ENCODE results near the gene NSMCE1.
A peak's percentile ranks its signal among the peaks of the same experiment; 100 is the strongest.

The NSMCE1 gene

GRCh38 chr16:27230562-27231001, 38.0 kb downstream of the NSMCE1 start:
- DNase-seq (ENCODE audit: low spot score): no peak

- DNase-seq (ENCODE audit: low spot score): no peak
These were observed 38.6 kb downstream of the NSMCE1 start for GRCh38 chr16:27229891-27230470.

DNA sequence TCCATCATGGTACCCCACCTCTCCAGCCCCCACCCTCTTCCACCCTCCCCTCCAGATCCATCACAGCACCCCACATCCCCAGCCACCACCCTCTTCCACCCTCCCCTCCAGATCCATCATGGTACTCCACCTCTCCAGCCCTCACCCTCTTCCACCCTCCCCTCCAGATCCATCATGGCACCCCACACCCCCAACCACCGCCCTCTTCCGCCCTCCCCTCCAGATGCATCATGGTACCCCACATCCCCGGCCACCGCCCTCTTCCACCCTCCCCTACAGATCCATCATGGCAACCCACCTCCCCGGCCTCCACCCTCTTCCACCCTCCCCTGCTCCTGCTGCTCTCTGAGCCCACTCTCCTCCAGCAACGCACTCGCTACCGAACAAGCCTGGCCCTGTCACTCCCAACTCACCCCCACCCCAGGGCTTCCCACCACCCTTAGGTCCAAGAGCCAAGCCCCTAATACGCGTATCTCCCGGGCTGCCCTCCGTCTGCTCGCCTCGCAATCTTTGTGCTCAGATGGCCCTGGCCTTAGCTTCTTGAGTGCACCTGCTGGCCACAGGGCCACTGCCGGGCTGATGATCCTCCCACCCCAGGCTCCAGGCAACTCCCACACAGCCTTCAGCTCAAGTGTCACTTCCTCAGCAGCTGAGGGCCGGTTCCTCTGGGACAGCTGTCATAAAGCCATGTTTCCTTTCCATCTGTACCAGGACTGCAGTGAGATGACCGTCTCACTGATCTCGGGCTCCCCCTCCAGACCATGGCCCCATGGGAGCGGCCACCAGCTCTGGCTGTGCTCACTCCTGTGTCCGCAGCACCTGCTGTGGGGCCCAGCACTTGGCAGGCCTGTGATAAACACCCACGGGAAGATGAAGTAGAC, 39.7 kb downstream of the NSMCE1 start:
- no peak for DNase-seq (ENCODE audit: low spot score)

DNA sequence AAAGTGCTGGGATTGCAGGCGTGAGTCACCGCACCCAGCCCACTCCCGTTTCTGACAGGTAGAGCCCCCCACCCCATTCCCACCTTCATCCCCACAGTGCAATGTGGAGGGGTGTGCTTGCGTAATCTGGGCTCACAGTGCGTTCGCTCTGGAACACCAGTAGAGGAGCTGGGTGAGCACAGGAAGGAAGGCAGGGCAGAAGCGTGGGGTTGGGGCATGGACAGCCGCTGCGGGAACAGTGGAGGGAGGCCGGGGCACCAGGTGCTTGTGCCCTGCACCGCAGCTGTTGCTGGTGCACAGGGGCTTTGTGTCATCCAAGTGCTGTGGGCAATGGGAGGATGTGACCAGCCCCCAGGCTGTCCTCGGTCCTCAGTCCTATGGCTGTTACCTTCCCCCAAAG, 40.5 kb downstream of the NSMCE1 start:
- no peak for DNase-seq (ENCODE audit: low spot score)

DNA sequence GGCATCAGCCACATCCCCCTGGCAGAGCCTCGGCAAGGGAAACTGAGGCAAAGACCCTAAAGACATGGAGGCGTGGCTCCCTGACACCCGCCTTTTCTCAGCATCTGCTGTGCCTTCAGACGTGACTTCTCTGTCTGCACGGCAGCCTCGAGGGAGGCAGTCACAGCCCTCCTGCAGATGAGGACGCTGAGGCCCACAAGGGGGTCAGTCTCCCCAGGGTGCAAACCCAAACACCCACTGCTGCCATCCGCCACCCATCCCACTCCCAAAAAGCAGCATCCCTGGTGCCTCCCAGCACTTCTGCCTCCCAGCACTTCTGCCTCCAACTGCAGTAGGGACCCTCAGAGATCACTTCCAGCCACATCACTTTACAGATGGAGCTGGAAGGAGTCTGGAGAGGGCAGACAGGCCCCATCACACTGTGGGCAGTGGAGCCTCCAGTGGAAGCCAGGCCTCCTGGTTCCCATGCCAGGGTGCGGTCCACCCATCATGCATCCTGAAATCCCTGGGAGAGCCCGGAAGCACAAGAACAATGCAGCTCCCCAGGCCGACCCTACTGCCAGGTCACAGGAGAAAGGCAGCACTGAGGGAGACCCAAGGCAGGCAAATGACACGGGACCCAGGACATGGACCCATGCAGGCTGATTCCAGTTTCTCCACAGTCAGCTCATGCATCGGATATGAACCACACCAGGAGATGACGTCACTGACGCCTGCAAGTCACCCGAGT, 41.4 kb downstream of the NSMCE1 start:
- no peak for DNase-seq (ENCODE audit: low spot score)

DNA sequence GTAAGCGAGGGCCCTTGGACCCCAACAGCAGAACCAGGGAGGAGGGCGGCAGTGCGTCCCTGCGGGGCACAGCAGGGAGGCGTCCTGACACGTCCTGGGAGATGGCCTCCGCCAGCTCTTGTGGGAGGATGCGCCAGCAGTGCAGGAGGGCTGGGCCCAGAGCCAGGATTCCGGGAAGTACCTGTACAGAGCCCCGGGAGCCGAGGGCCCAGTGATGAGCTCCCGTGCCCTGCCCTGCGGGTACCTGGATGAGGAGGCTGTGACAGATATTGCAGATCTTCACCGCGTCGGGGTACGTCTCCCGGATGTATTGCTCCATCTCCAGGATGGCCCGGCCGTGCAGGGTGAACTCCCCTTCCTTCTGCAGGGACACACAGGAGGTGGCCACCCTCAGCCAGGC, 42.1 kb downstream of the NSMCE1 start:
- DNase-seq (ENCODE audit: low spot score): no peak

- DNase-seq (ENCODE audit: low spot score): no peak
These were observed 42.8 kb downstream of the NSMCE1 start for GRCh38 chr16:27225536-27226360.

DNA sequence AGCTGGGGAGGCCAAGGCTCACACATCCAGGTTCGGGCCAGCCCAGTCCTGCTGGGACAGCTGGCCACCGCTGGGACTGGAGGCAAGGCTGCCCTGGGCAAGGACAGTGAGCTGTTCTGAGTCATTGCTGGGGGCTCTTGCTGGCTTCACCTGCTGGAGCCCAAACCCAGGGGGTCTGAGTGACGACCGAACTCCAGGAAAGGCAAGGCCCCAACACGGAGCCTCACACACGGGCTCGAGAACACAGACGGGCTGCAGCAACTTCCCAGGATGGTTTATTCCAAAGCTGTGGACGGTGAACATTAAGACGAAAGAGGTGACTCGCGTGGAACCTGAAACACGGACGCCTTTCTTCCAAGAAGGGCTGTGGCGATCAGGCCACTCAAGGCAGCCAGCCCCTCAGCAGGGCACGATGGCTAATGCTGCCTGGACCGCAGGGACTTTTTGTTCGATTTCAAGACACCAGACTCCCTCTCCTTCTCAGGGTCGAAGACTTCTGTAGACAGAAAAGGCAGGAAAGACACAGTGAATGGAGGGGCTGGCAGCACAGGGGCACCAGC, 43.8 kb downstream of the NSMCE1 start:
- DNase-seq (ENCODE audit: low spot score): no peak

GRCh38 chr16:27224271-27224737, 44.3 kb downstream of the NSMCE1 start:
- DNase-seq (ENCODE audit: low spot score): no peak

DNA sequence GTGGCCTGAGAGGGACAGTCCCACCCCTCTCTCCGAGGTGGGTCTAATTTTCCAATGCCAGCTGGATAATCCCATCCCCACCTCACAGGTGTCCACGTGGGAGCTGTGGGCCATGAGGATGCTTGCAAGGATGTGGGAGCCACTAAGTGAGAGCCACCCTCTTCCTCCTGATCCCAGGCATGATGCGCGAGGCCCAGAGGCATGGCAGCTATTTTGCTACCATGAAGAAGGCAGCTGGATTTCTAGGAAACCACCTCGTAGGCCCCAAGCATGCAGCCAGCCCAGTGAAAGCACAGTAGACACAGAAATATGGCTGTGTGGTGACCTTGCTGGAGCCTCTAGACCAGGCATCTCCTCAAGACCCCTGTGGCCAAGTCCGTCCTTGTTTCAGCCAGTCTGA, 44.9 kb downstream of the NSMCE1 start:
- no peak for DNase-seq (ENCODE audit: low spot score)

DNA sequence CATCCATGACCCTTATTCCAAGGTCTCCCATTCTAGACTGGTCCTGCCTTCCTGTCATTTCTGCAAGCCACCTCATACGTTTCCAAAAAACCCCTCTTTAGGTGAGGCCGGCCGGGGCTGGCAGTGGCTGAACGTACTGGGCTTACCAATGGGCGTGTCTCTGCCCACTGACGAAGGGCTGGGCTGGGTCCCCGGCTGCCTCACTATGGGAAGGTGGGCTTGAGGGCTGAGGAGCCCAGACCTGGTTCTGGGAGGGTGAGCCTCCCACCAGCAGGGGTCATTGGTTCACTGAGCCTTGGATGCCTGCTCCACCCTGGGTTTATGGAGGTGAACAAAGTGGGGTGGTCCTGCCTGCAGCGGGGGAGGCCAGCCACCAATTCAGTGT, 45.4 kb downstream of the NSMCE1 start:
- no peak for DNase-seq (ENCODE audit: low spot score)

DNA sequence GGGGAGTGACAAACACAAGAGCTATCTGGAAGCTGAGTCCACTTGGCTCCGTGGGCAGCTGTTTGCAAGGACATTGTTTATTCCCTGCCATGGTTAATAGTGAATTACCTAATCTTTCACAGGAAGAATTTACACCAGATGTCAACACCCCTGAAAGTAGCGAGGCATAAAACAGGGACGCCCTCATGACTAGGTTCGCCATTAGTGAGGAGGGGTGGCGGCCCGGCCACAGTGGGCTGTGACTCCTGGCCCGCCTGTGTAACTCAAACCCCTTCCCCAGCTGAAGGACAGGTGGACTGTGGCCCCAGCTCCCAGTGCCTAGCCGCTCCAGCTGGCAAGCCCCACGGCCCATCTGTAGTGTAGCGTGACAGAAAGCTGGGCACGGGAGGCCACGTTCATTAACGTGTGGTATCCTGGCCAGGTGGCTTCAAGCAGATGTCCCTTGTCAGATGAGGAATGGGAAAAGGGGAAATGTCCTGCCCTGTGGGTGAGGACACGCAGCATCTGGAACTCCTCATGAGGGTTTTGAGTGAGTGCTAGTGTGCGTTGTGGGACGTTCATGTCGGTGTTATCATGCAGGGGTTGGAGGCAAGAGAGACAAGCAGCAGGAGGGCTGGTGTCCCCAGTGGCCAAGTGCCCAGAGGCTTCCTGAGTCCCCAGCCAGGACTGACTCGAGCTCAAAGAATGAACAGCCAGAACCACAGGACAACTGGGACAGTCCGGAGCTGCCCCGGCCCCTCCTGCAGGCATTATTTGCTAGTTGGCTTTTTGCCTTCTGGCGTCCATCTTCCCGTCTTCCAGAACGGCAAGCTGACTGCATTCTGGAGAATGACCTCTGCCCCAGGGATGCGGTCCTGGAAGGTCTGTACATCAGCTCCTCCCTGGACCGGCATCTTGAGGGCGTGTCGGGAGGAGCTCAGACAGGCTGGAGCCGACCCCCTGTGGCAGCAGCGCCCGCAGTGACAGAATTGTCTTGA, 46.0 kb downstream of the NSMCE1 start:
- no peak for DNase-seq (ENCODE audit: low spot score)

DNA sequence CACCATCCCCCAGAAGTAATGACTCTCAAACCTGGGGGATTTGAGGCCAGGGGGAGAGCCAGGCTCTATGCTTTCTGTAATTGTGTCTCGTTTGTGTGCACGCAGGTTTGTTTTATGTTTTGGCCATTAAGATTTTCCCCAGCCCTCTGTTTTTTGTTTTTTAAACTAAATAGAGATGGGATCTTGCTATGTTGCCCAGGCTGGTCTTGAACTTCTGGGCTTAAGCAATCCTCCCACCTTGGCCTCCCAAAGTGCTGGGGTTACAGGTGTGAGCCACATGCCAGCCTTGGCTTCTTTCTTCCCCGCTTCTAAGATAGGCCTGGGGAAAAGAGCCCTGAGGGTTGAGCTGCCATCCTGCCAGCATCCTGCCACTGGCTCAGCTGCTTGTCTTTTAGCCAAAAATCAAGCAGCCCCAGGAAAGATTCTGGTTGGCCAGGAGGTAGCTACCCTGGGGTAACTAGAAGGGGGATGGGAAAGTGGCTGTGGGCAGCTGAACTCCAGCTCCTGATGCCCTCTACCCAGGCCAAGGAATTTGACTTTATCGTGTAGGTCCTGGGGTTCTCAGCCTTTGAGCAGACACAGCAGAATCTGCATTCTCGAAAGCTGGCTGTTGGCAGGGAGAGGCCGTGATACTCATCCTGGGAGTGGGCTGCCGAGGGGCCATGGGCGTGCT, 46.9 kb downstream of the NSMCE1 start:
- no peak for DNase-seq (ENCODE audit: low spot score)

DNA sequence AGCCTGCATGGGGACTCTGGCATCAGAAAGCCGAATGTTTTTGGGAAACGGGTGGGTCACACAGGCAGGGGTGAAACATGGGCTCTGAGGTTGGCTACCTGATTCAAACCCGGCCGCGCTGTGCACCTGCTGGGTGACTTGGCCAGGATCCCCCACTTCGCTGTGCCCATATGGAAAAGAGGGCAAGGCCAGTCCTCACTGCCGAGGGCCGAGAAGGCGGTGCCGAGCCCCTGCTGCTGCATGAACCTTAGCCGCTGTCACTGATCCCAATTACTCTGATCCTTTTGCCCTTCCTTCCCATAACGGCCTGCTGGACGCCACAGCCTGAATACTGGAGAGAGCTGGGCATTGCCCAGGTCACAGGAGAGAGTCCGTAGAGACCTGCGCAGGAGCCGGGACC, 47.6 kb downstream of the NSMCE1 start:
- no peak for DNase-seq (ENCODE audit: low spot score)

DNA sequence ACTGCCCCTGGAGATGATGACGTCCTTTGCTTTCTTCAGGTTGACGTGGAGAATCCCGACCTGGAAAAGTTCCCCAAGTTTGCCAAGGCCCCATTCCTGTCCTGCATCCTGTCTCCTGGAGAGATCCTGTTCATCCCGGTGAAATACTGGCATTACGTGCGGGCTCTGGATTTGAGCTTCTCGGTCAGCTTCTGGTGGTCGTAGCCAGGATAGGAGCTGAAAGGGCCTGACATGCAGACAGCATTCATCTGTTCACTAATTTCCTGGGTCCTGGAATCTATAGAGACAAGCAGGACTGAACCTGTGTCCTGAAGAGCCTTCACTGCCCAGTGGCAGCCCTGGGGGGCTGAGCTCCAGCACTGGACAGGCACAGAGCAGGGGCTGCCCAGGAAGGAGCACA, 48.0 kb downstream of the NSMCE1 start:
- no peak for DNase-seq (ENCODE audit: low spot score)

- DNase-seq (ENCODE audit: low spot score): no peak
These were observed 48.5 kb downstream of the NSMCE1 start for GRCh38 chr16:27220120-27220519.

DNA sequence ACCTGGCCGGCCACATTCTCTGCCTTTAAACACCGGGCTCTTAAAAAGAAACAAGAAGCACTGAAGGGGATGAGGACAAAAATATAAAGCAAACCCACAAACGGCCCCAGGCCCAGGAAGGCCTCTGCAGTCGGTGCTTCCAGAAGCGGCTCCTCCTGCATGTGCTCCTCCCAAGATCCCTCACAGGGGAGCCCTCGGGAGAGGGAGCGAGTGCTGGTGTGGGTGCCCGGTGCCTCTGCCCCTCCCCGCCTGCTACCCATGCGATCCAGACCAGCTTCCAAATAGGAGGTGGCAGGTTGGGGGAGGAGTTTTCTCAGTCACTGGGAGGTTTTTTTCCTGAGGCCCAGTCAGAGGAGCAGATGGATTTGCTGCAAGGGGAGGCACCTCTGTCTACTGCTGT, 49.4 kb downstream of the NSMCE1 start:
- DNase-seq (ENCODE audit: low spot score): no peak

DNA sequence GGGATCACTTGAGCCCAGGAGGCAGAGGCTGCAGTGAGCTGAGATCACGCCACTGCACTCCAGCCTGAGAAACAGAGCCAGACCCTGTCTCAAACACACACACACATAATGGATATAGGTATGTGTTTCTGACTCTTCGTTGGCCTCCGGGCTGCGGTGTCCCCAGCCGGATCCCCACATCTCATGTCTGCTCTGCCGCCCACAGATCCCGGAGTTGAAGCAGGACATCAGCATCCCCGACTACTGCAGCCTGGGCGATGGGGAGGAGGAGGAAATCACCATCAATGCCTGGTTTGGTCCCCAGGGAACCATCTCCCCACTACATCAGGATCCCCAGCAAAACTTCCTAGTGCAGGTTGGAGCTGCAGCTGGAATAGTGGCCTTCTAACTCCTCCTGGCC, 49.8 kb downstream of the NSMCE1 start:
- no peak for DNase-seq (ENCODE audit: low spot score)

DNA sequence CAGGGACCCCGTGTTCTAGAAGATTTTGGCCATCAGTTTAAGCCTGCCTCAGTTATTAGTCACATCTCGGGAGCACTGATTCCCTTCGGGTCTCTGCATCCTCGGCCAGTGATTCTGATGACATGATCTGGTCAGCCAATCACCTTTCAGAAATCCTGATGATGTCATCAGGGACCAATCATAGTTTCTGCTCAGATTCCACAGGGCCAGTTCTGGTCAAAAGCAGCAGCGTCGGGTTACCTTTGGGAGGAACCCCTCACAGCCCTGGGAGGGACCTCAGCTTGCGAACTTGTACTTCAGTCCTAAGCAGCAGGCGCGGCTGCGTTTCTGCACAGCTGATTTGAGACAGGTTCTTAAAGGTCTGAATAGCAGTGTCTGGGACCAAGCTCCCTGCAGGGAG, 51.3 kb downstream of the NSMCE1 start:
- DNase-seq (ENCODE audit: low spot score): peak; percentile 77
